Bronchial epithelial cell (primary cell): ENCODE data around the gene C11orf91. TPM values are rescaled to one million over a fixed set of nuclear protein-coding genes. Genes with fewer than 3 reads are reported as not detected.
"Not testable (repeated sequence)": the region's sequence is repeated elsewhere in the genome, so short reads cannot be mapped to it uniquely, and the experiment has no call there.

Source experiments
- DNase-seq: peaks from one replicate; pipeline ENCODE4 v3.0.0-alpha.2; 2010; ENCODE audit warnings: low read depth
- FAIRE-seq: peaks from 2 replicates; lab custom pipeline; 2011; peaks lifted over from hg19 to GRCh38; lab: Jason Lieb, UNC
- H3K27me3 ChIP-seq: 2 replicates; pipeline ENCODE4 v1.5.1; 2011; ENCODE audit warnings: low read length; ENCODE audit not compliant: control insufficient read depth, insufficient read depth
- H3K36me3 ChIP-seq: 2 replicates; pipeline ENCODE4 v1.5.1; 2011; ENCODE audit warnings: low read length; ENCODE audit not compliant: control insufficient read depth, insufficient read depth
- H3K4me3 ChIP-seq: 2 replicates; pipeline ENCODE4 v1.5.1; 2011; ENCODE audit warnings: mild to moderate bottlenecking, low read depth, low read length, control low read depth
- total RNA-seq: library from RNA; depleted of rRNA; stranded (reverse); fragments of >200 nt; gene quantifications from 2 replicates; pipeline ENCODE4 v1.2.1, GENCODE V29; 2014
- TF ChIP-seq, protein P1 (sequence below): IDR thresholded peaks from 2 replicates; pipeline ENCODE4 v1.5.1; 2011; ENCODE audit warnings: mild to moderate bottlenecking, moderate library complexity, low read length, control low read depth, inconsistent platforms; ENCODE audit not compliant: insufficient read depth, severe bottlenecking

The C11orf91 gene
- total RNA-seq, 1 donor from 2014 or later = not detected

DNA sequence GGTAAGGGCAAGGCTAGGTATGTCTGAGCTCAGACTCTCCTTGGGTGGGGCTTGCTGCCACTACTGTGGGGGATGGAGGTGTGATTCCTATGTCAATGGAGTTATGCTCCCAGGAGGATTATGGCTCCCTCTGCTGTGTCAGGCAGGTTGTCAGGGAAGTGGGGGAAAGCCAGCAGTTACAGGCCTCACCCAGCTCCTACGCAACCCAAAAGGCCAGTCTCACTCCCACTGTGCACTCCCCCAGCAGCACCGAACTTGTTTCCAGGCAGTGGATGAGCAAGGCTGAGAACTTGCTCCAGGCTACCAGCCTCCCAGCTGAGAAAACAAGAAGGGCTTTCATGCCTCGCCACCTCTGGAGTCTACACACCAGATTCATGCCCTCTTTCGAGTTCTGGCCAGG, 18.2 kb downstream of the C11orf91 start:
- TF ChIP-seq, protein P1, sequence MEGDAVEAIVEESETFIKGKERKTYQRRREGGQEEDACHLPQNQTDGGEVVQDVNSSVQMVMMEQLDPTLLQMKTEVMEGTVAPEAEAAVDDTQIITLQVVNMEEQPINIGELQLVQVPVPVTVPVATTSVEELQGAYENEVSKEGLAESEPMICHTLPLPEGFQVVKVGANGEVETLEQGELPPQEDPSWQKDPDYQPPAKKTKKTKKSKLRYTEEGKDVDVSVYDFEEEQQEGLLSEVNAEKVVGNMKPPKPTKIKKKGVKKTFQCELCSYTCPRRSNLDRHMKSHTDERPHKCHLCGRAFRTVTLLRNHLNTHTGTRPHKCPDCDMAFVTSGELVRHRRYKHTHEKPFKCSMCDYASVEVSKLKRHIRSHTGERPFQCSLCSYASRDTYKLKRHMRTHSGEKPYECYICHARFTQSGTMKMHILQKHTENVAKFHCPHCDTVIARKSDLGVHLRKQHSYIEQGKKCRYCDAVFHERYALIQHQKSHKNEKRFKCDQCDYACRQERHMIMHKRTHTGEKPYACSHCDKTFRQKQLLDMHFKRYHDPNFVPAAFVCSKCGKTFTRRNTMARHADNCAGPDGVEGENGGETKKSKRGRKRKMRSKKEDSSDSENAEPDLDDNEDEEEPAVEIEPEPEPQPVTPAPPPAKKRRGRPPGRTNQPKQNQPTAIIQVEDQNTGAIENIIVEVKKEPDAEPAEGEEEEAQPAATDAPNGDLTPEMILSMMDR = peak; percentile 57
- Histone ChIP-seq H3K4me3 (no peak overlapping the region), H3K36me3 (no peaks in the 10 kb centered on the region), H3K27me3 (no peaks in the 10 kb centered on the region)
- FAIRE-seq (no peak), DNase-seq (peak; percentile 63)

DNA sequence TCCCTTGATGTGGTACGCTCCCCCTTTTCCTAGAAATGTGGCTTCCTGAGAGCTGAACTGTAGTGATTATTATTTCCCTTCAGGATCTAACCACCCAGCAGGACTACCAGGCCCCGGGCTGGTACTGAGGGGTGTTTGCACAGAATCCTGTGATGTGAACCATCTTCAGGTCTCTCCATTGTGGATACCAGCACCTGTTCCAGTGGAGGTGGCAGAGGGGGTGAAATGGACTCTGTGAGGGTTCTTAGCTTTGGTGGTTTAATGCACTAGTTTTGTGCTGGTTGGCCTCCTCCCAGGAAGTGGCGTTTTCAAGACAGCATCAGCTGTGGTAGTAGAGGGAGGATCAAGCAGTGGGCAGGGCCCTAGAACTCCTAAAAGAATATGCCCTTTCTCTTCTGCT, 18.6 kb downstream of the C11orf91 start:
- Histone ChIP-seq H3K27me3 (no peaks in the 10 kb centered on the region), H3K4me3 (no peak overlapping the region), H3K36me3 (no peaks in the 10 kb centered on the region)
- DNase-seq = no peak
- FAIRE-seq = no peak
- TF ChIP-seq, protein P1 = no peak

DNA sequence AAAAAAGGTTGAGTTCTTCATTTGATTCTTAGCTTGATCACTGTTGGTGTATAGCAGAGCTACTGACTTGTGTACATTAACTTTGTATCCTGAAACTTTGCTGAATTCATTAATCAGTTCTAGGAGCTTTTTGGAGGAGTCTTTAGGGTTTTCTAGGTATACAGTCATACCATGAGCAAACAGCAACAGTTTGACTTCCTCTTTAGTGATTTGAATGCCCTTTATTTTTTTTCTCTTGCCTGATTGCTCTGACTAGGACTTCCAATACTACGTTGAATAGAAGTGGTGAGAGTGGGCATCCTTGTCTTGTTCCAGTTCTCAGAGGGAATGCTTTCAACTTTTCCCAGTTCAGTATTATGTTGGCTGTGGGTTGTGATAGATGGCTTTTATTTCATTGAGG, 22.0 kb downstream of the C11orf91 start:
- H3K36me3 ChIP-seq, H3K27me3 ChIP-seq, H3K4me3 ChIP-seq, DNase-seq, FAIRE-seq: not testable (repeated sequence)

DNA sequence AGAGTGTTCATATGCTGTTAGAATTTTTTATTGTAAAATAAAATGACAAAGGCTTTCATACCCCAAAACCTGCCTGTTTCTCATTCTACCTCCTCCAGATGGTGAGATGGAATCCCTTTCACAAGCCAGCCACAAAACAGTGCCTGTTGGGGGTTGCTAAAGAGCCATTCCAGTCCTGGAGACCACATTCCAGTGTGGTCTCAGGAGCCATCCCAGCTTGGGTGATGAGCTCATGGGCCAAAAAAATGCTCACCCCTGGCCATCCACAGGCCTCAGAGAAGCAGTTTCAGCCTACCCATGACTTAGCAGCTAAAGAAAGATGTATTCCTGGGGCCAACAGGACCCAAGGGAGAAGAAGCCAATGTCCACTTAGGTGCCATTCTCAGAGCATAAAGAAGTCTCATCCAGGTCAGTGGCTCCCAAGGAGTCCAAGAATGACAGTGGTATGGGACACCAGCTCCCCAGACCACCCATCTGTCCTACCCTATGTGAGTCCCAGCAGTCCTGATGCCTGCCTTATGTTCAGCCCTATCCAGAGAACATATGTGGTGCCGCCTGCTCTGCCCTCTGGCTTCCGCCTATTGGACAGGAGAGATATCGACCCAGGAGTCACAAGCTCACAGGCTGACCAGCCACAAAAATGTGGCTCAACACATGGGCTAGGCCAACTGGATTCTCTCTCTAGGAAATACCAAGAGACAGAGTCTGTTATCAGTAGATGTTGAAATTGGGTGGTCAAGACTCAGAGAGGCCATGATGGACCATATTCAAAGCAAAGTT, 26.4 kb downstream of the C11orf91 start:
- Histone ChIP-seq H3K27me3 (no peaks in the 10 kb centered on the region), H3K36me3 (no peaks in the 10 kb centered on the region), H3K4me3 (no peak overlapping the region)
- FAIRE-seq (peak; percentile 40), DNase-seq (no peak)
- TF ChIP-seq, protein P1 = no peak

DNA sequence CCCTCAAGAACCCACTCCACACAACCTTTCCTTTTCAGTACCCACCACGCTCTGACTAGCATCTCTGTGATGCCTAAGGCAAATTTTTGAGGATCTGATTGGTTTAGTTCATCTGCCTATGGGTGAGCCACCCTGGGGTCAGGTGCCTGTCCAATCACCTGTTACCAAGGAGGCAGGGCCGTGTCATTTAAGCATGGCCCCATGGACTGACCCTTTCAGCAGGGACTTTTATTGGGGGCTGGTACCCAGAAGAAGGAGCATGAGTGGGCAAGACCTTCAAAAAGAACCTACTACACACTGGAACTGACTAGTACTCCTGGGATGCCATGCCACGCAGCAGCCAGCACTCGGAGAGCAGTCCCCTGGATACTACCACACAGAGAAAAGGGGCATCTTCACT, 28.4 kb downstream of the C11orf91 start:
- no peak for DNase-seq
- Histone ChIP-seq H3K27me3 (no peaks in the 10 kb centered on the region), H3K36me3 (no peaks in the 10 kb centered on the region), H3K4me3 (no peak overlapping the region)
- TF ChIP-seq, protein P1 = no peak
- FAIRE-seq = no peak

DNA sequence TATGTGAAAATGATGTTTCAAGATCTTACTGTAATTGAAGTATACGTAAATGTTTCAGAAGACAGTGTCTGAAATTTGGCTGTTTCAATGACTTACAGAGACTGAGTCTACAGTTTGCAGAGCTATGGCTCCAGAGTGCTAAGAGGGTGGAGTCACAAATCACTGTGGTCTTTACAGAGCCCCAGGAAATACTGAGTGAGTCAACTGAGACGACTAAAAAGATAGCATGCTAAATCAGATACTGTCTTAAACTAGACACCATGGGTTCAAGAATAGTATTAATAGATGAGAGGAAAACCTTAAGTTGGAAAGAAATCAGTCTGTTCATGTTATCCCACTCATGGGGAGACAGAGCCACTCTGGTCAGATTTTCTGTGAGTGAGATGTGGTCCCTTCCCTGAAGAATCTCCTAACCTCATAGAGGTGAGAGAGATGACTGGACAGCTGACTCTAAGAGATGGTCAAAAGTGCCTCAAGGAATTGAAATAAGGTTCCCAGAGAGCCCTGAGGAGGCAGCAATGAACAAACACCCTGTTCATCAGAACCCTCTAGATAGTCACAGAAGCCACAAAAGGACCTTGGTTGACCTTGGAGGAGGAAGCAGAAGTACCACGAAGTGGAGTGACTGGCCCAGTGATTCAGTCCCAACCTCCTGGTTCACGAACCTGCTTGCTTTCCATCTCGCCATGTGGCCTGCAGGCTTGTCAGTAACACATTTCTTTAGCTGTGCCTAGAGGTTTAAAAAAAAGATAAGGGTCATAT, 30.2 kb downstream of the C11orf91 start:
- TF ChIP-seq, protein P1 = no peak
- Histone ChIP-seq H3K27me3 (no peaks in the 10 kb centered on the region), H3K4me3 (no peak overlapping the region), H3K36me3 (no peaks in the 10 kb centered on the region)
- FAIRE-seq (no peak), DNase-seq (peak; percentile 67)
